SK-N-MC (cell line): Measurements from ENCODE around the gene GALP.

Experiments used
- EZH2 ChIP-seq: fragments of 200-600 bp; sonication (generic); IDR thresholded peaks from one replicate; pipeline ENCODE4 v1.6.1; 2017; ENCODE audit warnings: antibody characterized with exemption
- FOXP2 ChIP-seq: optimal IDR thresholded peaks from 2 replicates; pipeline ENCODE3; 2011; ENCODE audit warnings: mild to moderate bottlenecking, moderate library complexity; ENCODE audit not compliant: insufficient read depth; ENCODE audit errors: extremely low read length, control extremely low read depth

DNA sequence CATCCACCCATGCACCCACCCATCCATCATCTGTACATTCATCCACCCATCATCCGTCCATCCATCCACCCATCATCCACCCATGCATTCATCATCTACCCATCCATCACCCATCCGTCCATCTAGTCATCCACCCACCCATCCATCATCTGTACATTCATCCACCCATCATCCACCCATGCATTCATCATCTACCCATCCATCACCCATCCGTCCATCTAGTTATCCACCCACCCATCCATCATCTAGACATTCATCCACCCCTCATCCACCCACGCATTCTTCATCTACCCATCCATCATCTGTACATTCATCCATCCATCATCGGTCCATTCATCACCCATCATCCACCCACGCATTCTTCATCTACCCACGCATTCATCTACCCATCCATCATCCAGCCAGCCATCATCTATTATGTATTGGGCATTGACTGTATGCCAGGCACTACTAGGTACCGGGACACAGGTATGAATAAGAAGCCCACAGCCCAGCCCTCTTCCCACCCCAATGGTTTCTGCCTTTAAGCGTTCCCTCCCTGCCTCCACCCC, 16.7 kb upstream of the GALP start:
- no peak for TF ChIP-seq EZH2
- TF ChIP-seq FOXP2: no peak
